Measurements from ENCODE around the gene COL19A1.

DNA sequence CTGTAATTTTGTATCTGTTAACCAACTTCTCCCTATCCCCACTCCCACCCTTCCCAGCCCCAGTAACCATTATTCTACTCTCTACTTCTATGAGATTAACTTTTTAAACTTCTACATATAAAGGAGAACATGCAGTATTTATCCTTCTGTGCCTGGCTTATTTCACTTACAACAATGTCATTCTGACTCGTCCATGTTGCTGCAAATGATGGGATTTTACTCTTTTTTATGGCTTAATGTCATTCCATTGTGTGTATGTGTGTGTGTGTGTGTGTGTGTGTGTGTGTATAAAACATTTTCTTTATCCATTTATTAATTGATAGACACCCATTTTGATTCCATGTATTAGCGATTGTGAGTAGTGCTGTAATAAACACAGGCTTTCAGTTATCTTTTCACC lies 76.1 kb downstream of the COL19A1 start:
- TF ChIP-seq, protein P1, sequence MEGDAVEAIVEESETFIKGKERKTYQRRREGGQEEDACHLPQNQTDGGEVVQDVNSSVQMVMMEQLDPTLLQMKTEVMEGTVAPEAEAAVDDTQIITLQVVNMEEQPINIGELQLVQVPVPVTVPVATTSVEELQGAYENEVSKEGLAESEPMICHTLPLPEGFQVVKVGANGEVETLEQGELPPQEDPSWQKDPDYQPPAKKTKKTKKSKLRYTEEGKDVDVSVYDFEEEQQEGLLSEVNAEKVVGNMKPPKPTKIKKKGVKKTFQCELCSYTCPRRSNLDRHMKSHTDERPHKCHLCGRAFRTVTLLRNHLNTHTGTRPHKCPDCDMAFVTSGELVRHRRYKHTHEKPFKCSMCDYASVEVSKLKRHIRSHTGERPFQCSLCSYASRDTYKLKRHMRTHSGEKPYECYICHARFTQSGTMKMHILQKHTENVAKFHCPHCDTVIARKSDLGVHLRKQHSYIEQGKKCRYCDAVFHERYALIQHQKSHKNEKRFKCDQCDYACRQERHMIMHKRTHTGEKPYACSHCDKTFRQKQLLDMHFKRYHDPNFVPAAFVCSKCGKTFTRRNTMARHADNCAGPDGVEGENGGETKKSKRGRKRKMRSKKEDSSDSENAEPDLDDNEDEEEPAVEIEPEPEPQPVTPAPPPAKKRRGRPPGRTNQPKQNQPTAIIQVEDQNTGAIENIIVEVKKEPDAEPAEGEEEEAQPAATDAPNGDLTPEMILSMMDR (IDR thresholded peaks at IDR 0.05) = no peak
- no peak for TF ChIP-seq POLR2A (IDR thresholded peaks at IDR 0.05)

Data from ovary (tissue), 3 donors.